Activated CD8-positive, alpha-beta memory T cell treated with anti-CD3 and anti-CD28 coated beads for 1 hour (primary cell): ENCODE data around the gene CDCA7L.
A peak's percentile ranks its signal among the peaks of the same experiment; 100 is the strongest.

Experiments used
- DNase-seq, 2 donors: peaks; one replicate each; pipeline ENCODE4 v3.0.0-alpha.2; 2020; ENCODE audit warnings: low read depth in 1 of 2; ENCODE audit errors: extremely low read depth in 1 of 2

CDCA7L gene

DNA sequence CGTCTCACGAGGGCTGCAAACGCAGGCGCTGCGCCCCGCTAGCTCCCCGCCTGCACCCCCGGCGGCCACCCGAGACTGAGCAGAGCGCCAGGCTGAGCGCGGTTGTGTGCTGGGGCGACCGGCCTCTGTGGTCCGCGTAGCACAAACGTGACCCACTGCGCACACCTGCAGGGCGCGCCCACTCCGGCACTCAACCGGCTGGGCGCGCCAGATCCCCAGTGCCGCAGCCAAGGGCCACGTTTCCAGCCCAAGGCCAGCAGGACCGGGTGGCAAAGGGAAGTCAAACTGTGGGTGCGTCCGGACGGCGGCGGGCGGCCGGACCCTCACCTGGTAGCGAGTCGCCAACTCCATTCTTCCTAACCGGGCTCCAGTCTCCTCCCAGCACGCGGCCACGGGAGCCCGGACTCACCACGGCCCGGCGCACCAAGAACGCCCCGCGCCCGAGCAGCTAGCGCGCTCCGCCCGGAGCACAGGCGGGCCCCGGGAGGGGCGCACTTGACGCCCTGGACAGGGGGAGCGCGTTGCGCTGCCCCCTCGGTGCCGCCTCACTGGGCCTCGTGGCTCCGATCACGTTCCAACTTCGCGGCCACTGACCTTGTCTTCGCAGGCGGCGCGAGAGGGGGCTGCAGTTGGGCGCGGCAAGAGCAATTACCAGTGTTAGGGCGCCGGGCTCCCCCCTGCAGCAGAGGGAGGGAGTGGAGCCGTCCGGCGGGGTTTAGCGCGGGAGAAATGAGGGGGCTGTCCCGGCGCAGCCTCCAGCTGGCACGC is at the start of gene CDCA7L:
TSS of gene CDCA7L (minus strand) at position 446 of the 768 bp plus-strand sequence. CDS start at position 351, 95 bp downstream.
- peak; percentile 11 to 28 for DNase-seq

- no peak for DNase-seq
These were observed 40.4 kb upstream of the CDCA7L start for GRCh38 chr7:21986096-21986495.

DNA sequence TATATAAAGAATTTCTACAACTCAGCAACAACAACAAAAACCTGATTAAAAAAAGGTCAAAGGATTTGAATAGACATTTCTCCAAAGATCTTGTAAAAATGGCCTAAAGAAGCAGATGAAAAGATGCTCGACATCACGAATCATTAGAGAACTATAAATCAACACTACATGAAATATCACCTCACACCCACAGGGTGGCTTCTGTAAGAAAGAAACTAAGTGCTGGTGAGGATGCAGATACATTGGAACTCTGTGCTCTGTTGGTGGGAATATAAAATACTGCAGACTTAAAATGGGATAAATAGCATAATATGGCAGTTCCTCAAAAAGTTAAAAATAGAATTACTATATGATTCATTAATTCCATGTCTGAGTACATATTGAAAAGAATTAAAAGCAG is 38.3 kb upstream of the CDCA7L start:
- no peak for DNase-seq

DNA sequence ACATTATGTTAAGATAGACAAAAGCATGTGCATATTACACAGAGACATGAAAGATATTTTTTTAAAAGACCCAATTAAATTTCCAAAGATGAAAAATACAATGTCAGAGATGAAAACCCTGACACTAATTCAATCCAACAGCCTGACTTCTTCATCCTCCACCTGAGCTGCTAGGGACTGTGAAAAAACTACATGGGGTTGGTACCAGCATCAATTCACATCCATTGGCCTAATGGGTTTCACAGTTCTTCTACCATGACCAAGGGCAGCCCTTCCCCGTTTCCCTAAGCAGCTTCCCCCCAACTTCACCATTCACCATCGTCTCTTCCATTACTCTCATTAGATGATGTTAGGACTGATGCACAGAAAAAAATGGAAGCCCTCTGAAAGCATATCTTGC is 37.4 kb upstream of the CDCA7L start:
- no peak for DNase-seq

GRCh38 chr7:21981524-21981923 is 35.8 kb upstream of the CDCA7L start:
- no peak for DNase-seq

DNA sequence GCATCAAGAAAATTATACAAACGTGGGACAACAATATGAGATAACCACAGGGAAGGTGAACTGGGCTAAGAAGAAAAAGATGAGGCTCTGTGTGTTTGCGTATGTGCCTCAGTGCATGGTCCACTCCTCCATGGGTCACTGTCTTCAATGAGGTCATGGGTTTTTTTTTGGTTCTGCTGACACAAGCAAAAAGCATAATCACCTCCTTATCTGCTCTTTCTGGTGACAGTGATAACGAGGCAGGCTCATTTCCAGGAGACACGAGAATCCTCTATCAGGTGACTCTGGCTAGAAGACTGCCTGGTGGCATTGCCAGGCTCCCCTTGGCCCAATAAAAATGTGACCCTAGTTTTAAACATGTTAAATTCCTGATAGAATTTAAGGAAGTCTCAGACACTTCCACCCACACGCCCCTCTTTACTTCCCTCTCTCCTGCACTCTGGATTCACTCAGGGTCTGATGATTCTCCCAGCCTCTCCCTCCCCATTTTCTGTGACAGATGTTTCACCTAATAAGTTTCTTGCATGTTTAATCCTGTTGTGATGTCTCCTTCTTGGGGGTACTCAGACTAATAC is 35.3 kb upstream of the CDCA7L start:
- DNase-seq: no peak

- DNase-seq: no peak
These were observed 26.7 kb upstream of the CDCA7L start for GRCh38 chr7:21972397-21972784.

- no peak for DNase-seq
These were observed 26.2 kb upstream of the CDCA7L start for GRCh38 chr7:21971780-21972396.

DNA sequence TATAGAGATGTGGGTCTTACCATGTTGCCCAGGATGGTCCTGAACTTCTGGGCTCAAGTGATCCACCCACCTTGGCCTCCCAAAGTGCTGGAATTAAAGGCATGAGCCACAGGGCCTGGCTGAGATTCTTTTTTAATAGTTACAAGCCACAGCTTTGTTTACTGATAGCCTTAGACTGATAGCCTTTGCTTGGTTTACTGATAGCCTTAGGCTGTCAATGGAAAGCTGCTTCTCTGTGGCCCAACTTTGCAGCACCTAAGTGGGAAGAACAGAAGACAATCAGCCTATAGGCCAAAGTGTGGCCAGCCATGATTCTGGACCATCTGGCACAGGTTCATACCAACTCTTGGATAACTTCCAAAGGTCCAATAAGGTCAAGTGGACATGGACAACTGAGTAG is 24.1 kb upstream of the CDCA7L start:
- no peak for DNase-seq

DNA sequence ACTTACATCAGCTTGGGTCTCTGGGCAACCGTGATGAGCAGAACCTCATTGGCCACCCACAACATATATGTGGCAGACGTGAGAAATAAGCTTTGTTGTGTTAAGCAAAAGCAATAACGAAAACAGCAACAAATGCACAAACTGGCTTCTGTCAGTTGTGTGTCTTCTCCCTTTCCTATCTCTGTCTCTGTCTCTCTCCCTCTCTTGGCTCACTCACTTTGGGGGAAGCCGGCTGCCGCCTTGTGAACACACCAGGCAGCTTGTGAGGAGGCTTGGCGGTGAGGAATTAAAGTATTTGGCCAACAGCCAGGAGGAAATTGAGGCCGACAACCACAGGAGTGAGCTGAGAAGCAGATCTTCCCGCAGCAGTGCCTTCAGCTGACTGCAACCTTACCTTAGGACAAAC is 21.9 kb upstream of the CDCA7L start:
- no peak for DNase-seq

- DNase-seq: no peak
These were observed 20.6 kb upstream of the CDCA7L start for GRCh38 chr7:21966271-21966670.

DNA sequence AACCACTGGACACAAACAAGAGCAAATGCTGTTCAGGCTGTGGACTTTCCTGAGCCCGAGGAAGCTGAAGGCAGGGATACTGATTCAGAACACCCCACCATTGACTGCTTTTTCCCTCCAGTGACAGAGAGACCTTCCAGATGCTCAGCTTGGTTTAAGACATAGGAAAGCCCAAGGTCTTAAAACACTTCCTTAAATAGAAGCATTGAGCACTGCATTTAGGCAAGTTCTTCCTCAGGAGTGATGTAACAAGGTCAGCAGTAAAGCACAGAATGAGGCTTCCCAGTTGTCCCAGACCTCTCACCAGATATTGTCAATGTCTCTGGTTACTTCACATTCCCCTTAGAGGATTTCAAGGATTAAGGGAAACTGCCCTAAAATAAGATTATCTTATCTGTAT is 19.6 kb upstream of the CDCA7L start:
- DNase-seq: no peak

- DNase-seq: no peak
These were observed 17.0 kb upstream of the CDCA7L start for GRCh38 chr7:21962677-21963076.

DNA sequence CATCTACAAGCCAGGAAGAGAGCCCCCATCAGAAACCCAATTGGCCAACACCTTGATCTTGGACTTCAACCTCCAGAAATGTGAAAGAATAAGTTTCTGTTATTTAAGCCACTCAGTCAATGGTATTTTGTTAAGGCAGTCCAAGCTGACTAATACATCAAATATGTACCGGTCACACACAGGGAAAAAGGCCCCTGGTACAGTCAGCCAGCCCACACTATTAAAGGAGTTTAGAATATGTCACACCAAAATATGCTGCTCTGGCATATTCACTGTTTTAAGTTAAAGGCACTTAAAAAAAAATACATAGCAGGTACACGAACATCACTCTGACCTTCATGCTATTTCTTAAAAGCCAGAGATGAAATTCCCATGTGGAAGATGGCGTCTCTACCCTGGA is 15.2 kb upstream of the CDCA7L start:
- DNase-seq: no peak

DNA sequence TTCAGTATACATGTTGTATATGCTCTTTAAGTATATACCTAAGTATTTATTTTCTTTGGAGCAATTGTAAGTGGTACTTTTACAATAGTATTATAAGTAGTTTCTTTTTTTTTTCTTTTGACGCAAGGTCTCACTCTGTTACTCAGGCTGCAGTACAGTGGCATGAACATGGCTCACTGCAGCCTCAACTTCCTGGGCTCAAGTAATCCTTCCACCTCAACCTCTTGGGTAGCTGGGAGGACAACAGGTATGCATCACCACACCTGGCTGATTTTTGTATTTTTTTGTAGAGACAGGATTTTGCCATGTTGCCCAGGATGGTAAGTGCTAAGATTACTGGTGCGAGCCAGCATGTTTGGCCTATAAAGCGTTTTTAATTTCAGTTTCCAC is 13.7 kb upstream of the CDCA7L start:
- no peak for DNase-seq

- no peak for DNase-seq
These were observed 8.1 kb upstream of the CDCA7L start for GRCh38 chr7:21953781-21954180.

GRCh38 chr7:21948887-21949540 is 3.3 kb upstream of the CDCA7L start:
- DNase-seq: no peak

DNA sequence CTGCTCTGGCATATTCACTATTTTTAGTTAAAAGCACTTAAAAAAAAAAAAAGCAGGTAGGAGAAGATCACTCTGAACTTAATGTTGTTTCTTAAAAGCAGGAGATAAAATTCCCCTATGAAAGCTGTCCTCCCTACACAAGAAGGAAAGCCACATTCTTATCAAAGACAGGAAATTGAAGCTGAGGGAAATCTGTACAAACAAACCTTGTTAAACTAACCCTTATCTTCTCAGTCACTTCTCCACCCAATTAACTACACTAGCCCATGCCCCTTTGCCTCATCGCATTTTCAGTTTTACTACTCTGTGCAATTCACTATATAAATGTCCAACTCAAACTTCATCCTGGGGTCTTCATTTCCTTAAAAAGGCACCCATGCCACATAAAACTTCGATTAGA is 2.7 kb upstream of the CDCA7L start:
- no peak for DNase-seq

- DNase-seq: no peak
These were observed 2.2 kb upstream of the CDCA7L start for GRCh38 chr7:21947946-21948345.

DNA sequence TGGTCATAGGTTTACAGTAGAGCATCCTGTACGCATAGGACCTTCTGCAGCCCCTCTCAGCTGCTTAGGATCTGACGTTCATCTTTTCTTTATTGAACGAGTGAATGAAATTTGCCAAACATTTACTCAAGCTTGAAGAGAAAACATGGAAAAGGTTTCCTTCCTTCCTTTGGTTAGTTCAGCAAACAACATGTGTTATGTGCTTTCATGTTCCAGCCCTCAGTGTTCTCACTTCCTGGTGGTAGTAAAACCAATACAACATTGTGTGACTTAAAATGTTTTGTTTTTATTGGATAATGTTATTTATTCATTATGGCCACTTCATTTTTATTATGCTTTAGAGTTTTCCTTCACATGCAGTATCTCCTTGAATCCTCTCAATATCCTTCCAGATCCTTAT is 1.4 kb upstream of the CDCA7L start:
- DNase-seq: no peak

DNA sequence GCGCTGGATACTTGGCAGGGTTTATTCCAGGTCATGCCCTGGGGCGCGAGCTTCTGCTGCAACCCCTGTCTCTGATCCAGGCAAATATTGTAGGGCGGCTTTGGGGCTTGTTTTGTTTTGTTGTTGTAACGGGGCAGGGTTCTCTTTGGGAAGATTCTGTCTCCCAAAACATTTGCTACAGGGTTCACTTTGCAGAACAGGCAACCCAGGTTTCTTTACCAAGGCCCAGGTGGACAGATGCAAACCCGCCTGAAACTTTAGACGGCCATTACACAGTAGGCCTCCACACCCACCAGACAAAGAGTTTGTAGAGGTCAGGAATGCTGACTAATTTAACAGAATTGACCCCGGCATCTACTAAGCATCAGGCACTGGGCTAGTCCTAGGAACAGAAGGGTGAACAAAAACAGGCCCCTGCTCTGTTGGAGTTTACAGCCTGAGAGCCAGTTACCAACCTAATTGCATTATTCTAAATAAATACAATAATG is 567 bp upstream of the CDCA7L start:
- DNase-seq: no peak
